Neuronal stem cell (in vitro differentiated cells): Measurements from ENCODE around the gene PAM16.

Experiments used
- DNase-seq: peaks from one replicate; pipeline ENCODE4 v3.0.0-alpha.2; 2013; ENCODE audit warnings: low spot score
- H2AFZ ChIP-seq: one replicate; pipeline ENCODE4 v1.6.1; 2013; ENCODE audit warnings: mild to moderate bottlenecking, low read length, inconsistent platforms
- H2AK5ac ChIP-seq: 2 replicates; pipeline ENCODE4 v1.6.1; 2013; ENCODE audit warnings: low read depth, mild to moderate bottlenecking, inconsistent platforms, low read length, moderate library complexity, mixed read lengths
- H2BK120ac ChIP-seq: 2 replicates; pipeline ENCODE4 v1.6.1; 2013; ENCODE audit warnings: low read depth, mild to moderate bottlenecking, inconsistent platforms, low read length, moderate library complexity, mixed read lengths
- H2BK12ac ChIP-seq: one replicate; pipeline ENCODE4 v1.6.1; 2013; ENCODE audit warnings: low read length, inconsistent platforms
- H2BK15ac ChIP-seq: 2 replicates; pipeline ENCODE4 v1.6.1; 2013; ENCODE audit warnings: mild to moderate bottlenecking, low read length, inconsistent platforms, mixed read lengths
- H2BK5ac ChIP-seq: one replicate; pipeline ENCODE4 v1.6.1; 2013; ENCODE audit warnings: inconsistent platforms, mild to moderate bottlenecking, low read length, moderate library complexity
- H3K14ac ChIP-seq: one replicate; pipeline ENCODE4 v1.6.1; 2013; ENCODE audit warnings: low read length, inconsistent platforms
- H3K18ac ChIP-seq: 2 replicates; pipeline ENCODE4 v1.6.1; 2013; ENCODE audit warnings: low read length, inconsistent platforms
- H3K23ac ChIP-seq: 2 replicates; pipeline ENCODE4 v1.6.1; 2013; ENCODE audit warnings: low read depth, mild to moderate bottlenecking, mixed read lengths, low read length, inconsistent platforms; ENCODE audit not compliant: poor library complexity
- H3K27ac ChIP-seq: replicated peaks from 3 replicates; pipeline ENCODE4 v1.5.1; 2013; ENCODE audit warnings: low read length, inconsistent platforms
- H3K27me3 ChIP-seq, 3 experiments: 2 replicates each; pipeline ENCODE4 v1.6.1; 2013; ENCODE audit warnings: low read length in 3 of 3, mild to moderate bottlenecking in 2 of 3, inconsistent platforms in 1 of 3, low read depth in 1 of 3, mixed read lengths in 1 of 3, moderate library complexity in 1 of 3; ENCODE audit not compliant: control insufficient read depth in 3 of 3, insufficient read depth in 3 of 3
- H3K36me3 ChIP-seq, 2 donors: replicated peaks in 1 of 2; 2 replicates each; pipeline ENCODE4 v1.6.1; 2013; ENCODE audit warnings: low read length in 2 of 2; ENCODE audit not compliant: control insufficient read depth in 2 of 2, insufficient read depth in 2 of 2
- H3K4ac ChIP-seq: 2 replicates; pipeline ENCODE4 v1.6.1; 2013; ENCODE audit warnings: inconsistent platforms, mild to moderate bottlenecking, low read length, moderate library complexity
- H3K4me1 ChIP-seq, 2 donors: 1 replicate in 1 of 2; 2 replicates in 1 of 2; pipeline ENCODE4 v1.6.1; 2013; ENCODE audit warnings: low read length in 2 of 2, low read depth in 1 of 2; ENCODE audit not compliant: control insufficient read depth in 2 of 2, insufficient read depth in 1 of 2
- H3K4me2 ChIP-seq: one replicate; pipeline ENCODE4 v1.6.1; 2013; ENCODE audit warnings: mild to moderate bottlenecking, low read length, inconsistent platforms; ENCODE audit not compliant: insufficient read depth, poor library complexity, severe bottlenecking
- H3K4me3 ChIP-seq, 2 donors: 2 replicates each; pipeline ENCODE4 v1.5.1; 2013; ENCODE audit warnings: low read length in 2 of 2, mild to moderate bottlenecking in 2 of 2, inconsistent platforms in 1 of 2, moderate library complexity in 1 of 2
- H3K79me1 ChIP-seq: one replicate; pipeline ENCODE4 v1.6.1; 2013; ENCODE audit warnings: low read depth, mild to moderate bottlenecking, inconsistent platforms, low read length, moderate library complexity
- H3K9ac ChIP-seq: one replicate; pipeline ENCODE4 v1.6.1; 2013; ENCODE audit warnings: mild to moderate bottlenecking, low read depth, low read length, inconsistent platforms; ENCODE audit not compliant: poor library complexity
- H3K9me3 ChIP-seq, 2 donors: replicated peaks in 1 of 2; 2 replicates each; pipeline versions ENCODE3 to v1.6.1; 2013; ENCODE audit warnings: low read length in 2 of 2, mild to moderate bottlenecking in 2 of 2, inconsistent platforms in 1 of 2, low read depth in 1 of 2, mixed read lengths in 1 of 2, moderate library complexity in 1 of 2; ENCODE audit not compliant: control insufficient read depth in 2 of 2, insufficient read depth in 1 of 2
- H4K8ac ChIP-seq: one replicate; pipeline ENCODE4 v1.6.1; 2013; ENCODE audit warnings: low read depth, mild to moderate bottlenecking, inconsistent platforms, low read length, moderate library complexity
- H4K91ac ChIP-seq: one replicate; pipeline ENCODE4 v1.6.1; 2013; ENCODE audit warnings: low read length, low read depth, mild to moderate bottlenecking, inconsistent platforms; ENCODE audit not compliant: poor library complexity
- WGBS, 2 donors: extraction: QIAGEN DNeasy Blood & Tissue Kit; methylation state at CpG; one replicate each; pipeline ENCODE4 v1.1.7; 2013; ENCODE audit warnings: missing lambda C conversion rate in 2 of 2, mixed read lengths in 1 of 2; ENCODE audit not compliant: insufficient read length in 2 of 2, insufficient replicate concordance in 1 of 2; ENCODE audit errors: extremely low coverage in 2 of 2; 5-methylcytosine and 5-hydroxymethylcytosine counted together

The PAM16 gene

GRCh38 chr16:4341250-4341649 lies 9.9 kb downstream of the PAM16 start:
- Histone ChIP-seq H3K23ac (no peak overlapping the region), H2BK15ac (no peak overlapping the region), H3K4me2 (no peak overlapping the region), H3K9me3 (peaks cover 0 to 4% of the 10 kb centered on the region in 2 donors), H3K4ac (no peak overlapping the region), H4K91ac (no peak overlapping the region), H3K9ac (no peak overlapping the region), H2BK12ac (no peak overlapping the region), H3K4me3 (no peak overlapping the region), H3K14ac (no peak overlapping the region), H3K36me3 (peaks cover 12 to 71% of the 10 kb centered on the region in 2 donors), H4K8ac (no peak overlapping the region), H3K27ac (no peak overlapping the region), H2BK120ac (no peak overlapping the region), H2BK5ac (no peak overlapping the region), H2AFZ (no peak overlapping the region), H2AK5ac (no peak overlapping the region), H3K27me3 (no peaks in the 10 kb centered on the region), H3K4me1 (no peaks in the 10 kb centered on the region), H3K79me1 (peaks cover 27% of the 10 kb centered on the region), H3K18ac (no peak overlapping the region)
- WGBS, 2 donors: no CpG with 5 or more reads among the region's 13 CpGs
- no peak for DNase-seq

DNA sequence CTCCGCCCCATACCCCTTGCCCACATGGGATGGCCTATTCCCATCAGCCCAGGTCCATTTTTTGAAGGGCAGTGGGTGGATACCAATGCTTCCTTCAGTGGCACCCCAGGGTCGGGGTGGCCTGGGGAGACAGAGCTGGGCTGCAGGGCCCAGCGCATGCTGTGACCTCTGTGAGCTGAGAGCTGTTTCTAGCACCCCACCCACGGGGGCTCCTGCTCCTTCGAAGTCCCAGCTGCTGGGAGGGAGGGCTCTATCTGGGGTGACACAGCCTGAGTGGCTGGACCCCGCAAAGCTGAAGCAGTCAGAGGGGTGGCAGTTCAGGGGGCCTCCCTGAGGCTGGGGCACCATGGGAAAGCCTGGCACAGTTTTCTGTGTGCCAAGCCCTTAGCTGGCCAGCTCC lies 10.7 kb downstream of the PAM16 start:
- H2BK15ac ChIP-seq: no peak overlapping the region
- no peaks in the 10 kb centered on the region for H3K4me1 ChIP-seq
- DNase-seq: no peak
- H4K8ac ChIP-seq: no peak overlapping the region
- peaks cover 24% of the 10 kb centered on the region for H3K79me1 ChIP-seq
- H3K4ac ChIP-seq: no peak overlapping the region
- no peak overlapping the region for H2AFZ ChIP-seq
- H4K91ac ChIP-seq: no peak overlapping the region
- no peak overlapping the region for H2BK12ac ChIP-seq
- no peak overlapping the region for H3K23ac ChIP-seq
- no CpG with 5 or more reads among the region's 6 CpGs for WGBS, 2 donors
- H3K18ac ChIP-seq: no peak overlapping the region
- H2BK120ac ChIP-seq: peak overlapping the region; percentile 31
- H3K4me3 ChIP-seq: no peak overlapping the region
- H3K14ac ChIP-seq: no peak overlapping the region
- H2AK5ac ChIP-seq: no peak overlapping the region
- H3K27ac ChIP-seq: no peak overlapping the region
- peaks cover 0 to 4% of the 10 kb centered on the region in 2 donors for H3K9me3 ChIP-seq
- peaks cover 14 to 72% of the 10 kb centered on the region in 2 donors for H3K36me3 ChIP-seq
- H2BK5ac ChIP-seq: no peak overlapping the region
- no peaks in the 10 kb centered on the region for H3K27me3 ChIP-seq
- H3K9ac ChIP-seq: no peak overlapping the region
- no peak overlapping the region for H3K4me2 ChIP-seq

DNA sequence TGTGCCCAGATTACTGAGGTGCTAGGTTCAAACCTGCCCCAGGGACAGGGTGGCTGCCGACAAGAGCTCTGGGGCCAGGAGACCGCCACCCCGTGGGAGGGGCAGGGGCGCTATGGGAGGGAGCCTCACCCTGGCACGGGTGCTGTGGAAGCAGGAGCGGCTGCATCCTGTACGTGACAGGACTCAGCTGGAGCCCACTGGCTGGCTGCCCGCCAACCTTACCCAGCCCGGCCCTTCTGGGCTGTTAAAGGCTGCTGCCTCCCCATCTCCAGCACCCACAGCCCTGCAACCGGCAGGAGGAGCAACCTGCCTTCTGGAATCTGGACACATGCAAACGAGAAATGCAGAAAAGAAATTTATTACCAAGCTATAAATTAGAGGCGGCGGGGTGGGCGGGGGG lies 11.2 kb downstream of the PAM16 start:
- no peak overlapping the region for H3K4me2 ChIP-seq
- H2BK15ac ChIP-seq: no peak overlapping the region
- H3K14ac ChIP-seq: no peak overlapping the region
- peaks cover 18 to 71% of the 10 kb centered on the region in 2 donors for H3K36me3 ChIP-seq
- no peak overlapping the region for H2AK5ac ChIP-seq
- peak overlapping the region; percentile 66 for H2BK5ac ChIP-seq
- H3K27me3 ChIP-seq: no peaks in the 10 kb centered on the region
- H2BK12ac ChIP-seq: no peak overlapping the region
- no peak overlapping the region for H4K91ac ChIP-seq
- H2BK120ac ChIP-seq: no peak overlapping the region
- peaks cover 23% of the 10 kb centered on the region for H3K79me1 ChIP-seq
- no peak overlapping the region for H4K8ac ChIP-seq
- no CpG with 5 or more reads among the region's 14 CpGs for WGBS, 2 donors
- H3K4ac ChIP-seq: no peak overlapping the region
- no peak for DNase-seq
- H3K4me1 ChIP-seq: no peaks in the 10 kb centered on the region
- no peak overlapping the region for H3K18ac ChIP-seq
- no peak overlapping the region for H3K4me3 ChIP-seq
- no peak overlapping the region for H3K9ac ChIP-seq
- no peak overlapping the region for H2AFZ ChIP-seq
- H3K27ac ChIP-seq: no peak overlapping the region
- H3K23ac ChIP-seq: peak overlapping the region; percentile 6
- peaks cover 0 to 3% of the 10 kb centered on the region in 2 donors for H3K9me3 ChIP-seq

GRCh38 chr16:4339455-4339854 lies 11.7 kb downstream of the PAM16 start:
- no peak for DNase-seq
- Histone ChIP-seq H3K18ac (no peak overlapping the region), H2BK5ac (peak overlapping the region; percentile 66), H3K27ac (no peak overlapping the region), H2BK12ac (no peak overlapping the region), H2BK120ac (no peak overlapping the region), H2BK15ac (no peak overlapping the region), H3K9me3 (no peaks in the 10 kb centered on the region), H3K36me3 (peaks cover 22 to 76% of the 10 kb centered on the region in 2 donors), H3K79me1 (peaks cover 22% of the 10 kb centered on the region), H3K4me3 (no peak overlapping the region), H3K4me1 (no peaks in the 10 kb centered on the region), H3K4me2 (no peak overlapping the region), H3K4ac (no peak overlapping the region), H4K8ac (no peak overlapping the region), H3K9ac (no peak overlapping the region), H2AK5ac (no peak overlapping the region), H4K91ac (no peak overlapping the region), H3K23ac (peak overlapping the region; percentile 6), H3K27me3 (no peaks in the 10 kb centered on the region), H3K14ac (no peak overlapping the region), H2AFZ (no peak overlapping the region)
- no CpG with 5 or more reads among the region's 10 CpGs for WGBS, 2 donors
